GM19328 (cell line): ENCODE data around the gene ZFTA.
"Not testable (repeated sequence)": the region's sequence is repeated elsewhere in the genome, so short reads cannot be mapped to it uniquely, and the experiment has no call there.

ENCODE experiments used
- ATAC-seq: cut with Tn5 transposase; IDR thresholded peaks from one replicate; pipeline ENCODE4 v1.9.1; 2021; ENCODE audit warnings: mild to moderate bottlenecking, moderate library complexity; ENCODE audit not compliant: unreplicated experiment

The ZFTA gene

GRCh38 chr11:63768237-63769041 lies at the start of gene ZFTA:
Gene ZFTA (minus strand): TSS chr11:63768775. CDS start chr11:63768622, 153 bp downstream.
- peak; percentile 58 for ATAC-seq

GRCh38 chr11:63817758-63818498 lies 49.4 kb upstream of the ZFTA start:
- ATAC-seq = no peak

- no peak for ATAC-seq
These were observed 48.2 kb upstream of the ZFTA start for GRCh38 chr11:63816732-63817131.

- ATAC-seq = no peak
These were observed 47.6 kb upstream of the ZFTA start for GRCh38 chr11:63816166-63816565.

- ATAC-seq = no peak
These were observed 45.8 kb upstream of the ZFTA start for GRCh38 chr11:63814383-63814736.

GRCh38 chr11:63813563-63814382 lies 45.2 kb upstream of the ZFTA start:
- peak; percentile 33 for ATAC-seq

- peak; percentile 83 for ATAC-seq
These were observed 44.5 kb upstream of the ZFTA start, which contains the start of gene SPINDOC for GRCh38 chr11:63813035-63813562. Gene SPINDOC (plus strand): TSS chr11:63813456. CDS start chr11:63813687, 231 bp downstream.

- no peak for ATAC-seq
These were observed 42.9 kb upstream of the ZFTA start for GRCh38 chr11:63811522-63811921.

- ATAC-seq = not testable (repeated sequence)
These were observed 41.8 kb upstream of the ZFTA start for GRCh38 chr11:63810383-63810782.

GRCh38 chr11:63805844-63806415 lies 37.4 kb upstream of the ZFTA start:
- ATAC-seq = no peak

GRCh38 chr11:63804259-63804658 lies 35.7 kb upstream of the ZFTA start:
- no peak for ATAC-seq

GRCh38 chr11:63802637-63803414 lies 34.3 kb upstream of the ZFTA start:
- no peak for ATAC-seq

GRCh38 chr11:63800921-63801320 lies 32.3 kb upstream of the ZFTA start:
- no peak for ATAC-seq

GRCh38 chr11:63795066-63795465 lies 26.5 kb upstream of the ZFTA start:
- no peak for ATAC-seq

- no peak for ATAC-seq
These were observed 24.6 kb upstream of the ZFTA start for GRCh38 chr11:63793161-63793560.

- ATAC-seq = no peak
These were observed 23.1 kb upstream of the ZFTA start for GRCh38 chr11:63791495-63792167.

GRCh38 chr11:63785823-63786222 lies 17.2 kb upstream of the ZFTA start:
- ATAC-seq = no peak

- ATAC-seq = no peak
These were observed 15.5 kb upstream of the ZFTA start for GRCh38 chr11:63783925-63784592.

GRCh38 chr11:63782749-63783148 lies 14.2 kb upstream of the ZFTA start:
- ATAC-seq = no peak
